Right lobe of liver (tissue), 6 donors: ENCODE measurements around the gene CPN2. TPM values are rescaled to one million over a fixed set of nuclear protein-coding genes. Genes with fewer than 3 reads are reported as not detected.

Experiments used
- ATAC-seq, 4 donors: fragments of 200-7000 bp; cut with Tn5 transposase; one replicate each; pipeline ENCODE4 v1.9.1; 2020; ENCODE audit warnings: mild to moderate bottlenecking in 4 of 4, moderate library complexity in 4 of 4
- DNase-seq, 3 donors: peaks; one replicate each; pipeline ENCODE4 v3.0.0-alpha.2; 2020
- H3K27ac ChIP-seq, 3 donors: fragments of 200-600 bp; one replicate each; pipeline ENCODE4 v1.8.0; 2022
- H3K27me3 ChIP-seq, 2 donors: fragments of 200-600 bp; one replicate each; pipeline ENCODE4 v1.8.0; 2022
- H3K36me3 ChIP-seq, 4 donors: fragments of 200-600 bp; sonication (generic) in 1 of 4; one replicate each; pipeline versions ENCODE4 v1.5.1 to v1.8.0; 2017 to 2022; ENCODE audit warnings: control low read depth in 1 of 4
- H3K4me1 ChIP-seq, 4 donors: fragments of 200-600 bp; sonication (generic) in 1 of 4; one replicate each; pipeline versions ENCODE4 v1.5.1 to v1.8.0; 2017 to 2022; ENCODE audit warnings: control low read depth in 1 of 4
- H3K4me3 ChIP-seq, 3 donors: fragments of 200-600 bp; one replicate each; pipeline ENCODE4 v1.8.0; 2022
- H3K9me3 ChIP-seq, 4 donors: fragments of 200-600 bp; sonication (generic) in 1 of 4; one replicate each; pipeline versions ENCODE4 v1.5.1 to v1.8.0; 2017 to 2022; ENCODE audit warnings: control low read depth in 1 of 4
- POLR2A ChIP-seq: fragments of 450-650 bp; IDR thresholded peaks from one replicate; pipeline ENCODE4 v1.6.1; 2017; ENCODE audit warnings: antibody characterized with exemption, mild to moderate bottlenecking
- WGBS: methylation state at CpG from one replicate; pipeline ENCODE4 v1.1.6; 2018; ENCODE audit warnings: low coverage, low lambda C conversion rate; ENCODE audit not compliant: insufficient coverage; ENCODE audit errors: missing lambda C conversion rate; 5-methylcytosine and 5-hydroxymethylcytosine counted together
- intact Hi-C, 2 donors: fragments of 100-400 bp; cut with DNase I; formaldehyde crosslinking; loops; one replicate each; pipeline versions ENCODE4 v1.11.2 to v1.14.1; 2022
- total RNA-seq, 6 experiments: library from RNA; depleted of rRNA in 2 of 6; stranded (reverse); fragments of >200 nt in 2 of 6; fragmentation: NEBNext Ultra II Directional in 3 of 6; extraction: Animal tissue kit (Norgen Biotek cat#: 25700) in 3 of 6; gene quantifications; one replicate each; pipeline versions ENCODE4 v1.1.0 to v1.2.4, GENCODE V29; 2016 to 2023
- TF ChIP-seq, protein P1 (sequence below), 4 donors: fragments of 200-600 bp in 3 of 4; fragments of 450-650 bp in 1 of 4; IDR thresholded peaks; one replicate each; pipeline versions ENCODE4 v1.5.1 to v1.8.0; 2016 to 2022; ENCODE audit warnings: antibody characterized with exemption in 4 of 4, mild to moderate bottlenecking in 2 of 4
- donor health status: DM: no; HTN: yes; CAD: no.
- donor health status: DM: no; HTN: no; CAD: no.
- donor health status: DM: no; HTN: no; CAD: no.
- donor health status: DM: no; HTN: yes; CAD: no.
- donor health status: DM: no; HTN: yes; CAD: no.

The CPN2 gene
- total RNA-seq, 6 experiments from 2014 or later, result 173 to 307 (median 202) TPM

GRCh38 chr3:194397757-194398312, 46.7 kb upstream of the CPN2 start:
- peak; percentile 11 to 44 (median 20) for ATAC-seq
- Histone ChIP-seq H3K4me1 (peaks cover 0 to 19% (median 8%) of the 10 kb centered on the region in 4 donors), H3K36me3 (no peaks in the 10 kb centered on the region), H3K27ac (peak overlapping the region in 1 of 3 donors; percentile 10), H3K4me3 (peak overlapping the region in 1 of 3 donors; percentile 17), H3K9me3 (no peaks in the 10 kb centered on the region), H3K27me3 (no peaks in the 10 kb centered on the region)
- no peak for TF ChIP-seq POLR2A
- TF ChIP-seq, protein P1, sequence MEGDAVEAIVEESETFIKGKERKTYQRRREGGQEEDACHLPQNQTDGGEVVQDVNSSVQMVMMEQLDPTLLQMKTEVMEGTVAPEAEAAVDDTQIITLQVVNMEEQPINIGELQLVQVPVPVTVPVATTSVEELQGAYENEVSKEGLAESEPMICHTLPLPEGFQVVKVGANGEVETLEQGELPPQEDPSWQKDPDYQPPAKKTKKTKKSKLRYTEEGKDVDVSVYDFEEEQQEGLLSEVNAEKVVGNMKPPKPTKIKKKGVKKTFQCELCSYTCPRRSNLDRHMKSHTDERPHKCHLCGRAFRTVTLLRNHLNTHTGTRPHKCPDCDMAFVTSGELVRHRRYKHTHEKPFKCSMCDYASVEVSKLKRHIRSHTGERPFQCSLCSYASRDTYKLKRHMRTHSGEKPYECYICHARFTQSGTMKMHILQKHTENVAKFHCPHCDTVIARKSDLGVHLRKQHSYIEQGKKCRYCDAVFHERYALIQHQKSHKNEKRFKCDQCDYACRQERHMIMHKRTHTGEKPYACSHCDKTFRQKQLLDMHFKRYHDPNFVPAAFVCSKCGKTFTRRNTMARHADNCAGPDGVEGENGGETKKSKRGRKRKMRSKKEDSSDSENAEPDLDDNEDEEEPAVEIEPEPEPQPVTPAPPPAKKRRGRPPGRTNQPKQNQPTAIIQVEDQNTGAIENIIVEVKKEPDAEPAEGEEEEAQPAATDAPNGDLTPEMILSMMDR (IDR thresholded peaks at IDR 0.05), result no peak
- intact Hi-C loops, result no loop called here
- 23% methylated on average over 4 of the region's 38 CpGs for WGBS
- peak in 1 of 3 donors; percentile 40 for DNase-seq

- DNase-seq (peak in 1 of 3 donors; percentile 33), ATAC-seq (peak; percentile 13 to 54 (median 40))
- no peaks in the 10 kb centered on the region for H3K27me3 ChIP-seq
- WGBS, result 55% methylated on average over 15 of the region's 73 CpGs
- no peak for TF ChIP-seq POLR2A
- TF ChIP-seq, protein P1 (IDR thresholded peaks at IDR 0.05), result no peak
- H3K4me3 ChIP-seq, result peak overlapping the region in 2 of 3 donors; percentile 35 to 38
- no peaks in the 10 kb centered on the region for H3K9me3 ChIP-seq
- peak overlapping the region; percentile 35 to 81 (median 80) for H3K27ac ChIP-seq
- intact Hi-C loops, result no loop called here
- H3K36me3 ChIP-seq, result no peaks in the 10 kb centered on the region
- peaks cover 0 to 19% (median 8%) of the 10 kb centered on the region in 4 donors for H3K4me1 ChIP-seq
These were observed 46.0 kb upstream of the CPN2 start for GRCh38 chr3:194396859-194397756.

DNA sequence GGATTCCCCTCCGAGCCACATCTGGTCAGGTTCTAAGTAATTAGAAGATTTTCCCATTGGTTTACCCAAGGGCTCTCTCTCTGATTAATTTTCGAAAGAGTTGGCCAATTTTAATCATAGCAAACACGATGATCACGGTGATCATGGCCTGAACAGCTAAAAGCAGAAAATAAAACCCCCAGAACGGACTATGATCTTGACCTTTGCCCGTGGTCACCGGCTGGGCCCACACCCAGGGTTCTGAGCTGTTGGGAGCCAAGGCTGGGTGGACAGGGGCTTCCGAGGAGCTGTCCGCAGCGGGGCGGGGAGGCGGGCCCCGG, 45.4 kb upstream of the CPN2 start:
- Histone ChIP-seq H3K27me3 (no peaks in the 10 kb centered on the region), H3K4me1 (peaks cover 0 to 19% (median 8%) of the 10 kb centered on the region in 4 donors), H3K27ac (peak overlapping the region; percentile 35 to 81 (median 80)), H3K36me3 (no peaks in the 10 kb centered on the region), H3K4me3 (peak overlapping the region in 2 of 3 donors; percentile 35 to 38), H3K9me3 (no peaks in the 10 kb centered on the region)
- TF ChIP-seq, protein P1 (IDR thresholded peaks at IDR 0.05), result no peak
- TF ChIP-seq POLR2A, result no peak
- ATAC-seq, result peak; percentile 73 to 81 (median 78)
- intact Hi-C loops, result no loop called here
- 23% methylated on average over 7 of the region's 13 CpGs for WGBS
- peak in 2 of 3 donors; percentile 68 to 69 for DNase-seq

GRCh38 chr3:194395778-194396538, 44.8 kb upstream of the CPN2 start:
- intact Hi-C loops, result no loop called here
- Histone ChIP-seq H3K4me3 (peak overlapping the region; percentile 24 to 38 (median 35)), H3K9me3 (no peaks in the 10 kb centered on the region), H3K4me1 (peaks cover 0 to 19% (median 8%) of the 10 kb centered on the region in 4 donors), H3K27me3 (no peaks in the 10 kb centered on the region), H3K27ac (peak overlapping the region; percentile 35 to 81 (median 80)), H3K36me3 (no peaks in the 10 kb centered on the region)
- ATAC-seq (peak; percentile 76 to 83 (median 79)), DNase-seq (peak; percentile 65 to 82 (median 71))
- WGBS, result 26% methylated on average over 21 of the region's 26 CpGs
- no peak for TF ChIP-seq POLR2A
- TF ChIP-seq, protein P1 (IDR thresholded peaks at IDR 0.05), result no peak
